ENCODE data around the gene STRBP. TPM values are rescaled to one million over a fixed set of nuclear protein-coding genes. Genes with fewer than 3 reads are reported as not detected.
"Not testable (repeated sequence)": the region's sequence is repeated elsewhere in the genome, so short reads cannot be mapped to it uniquely, and the experiment has no call there.

The STRBP gene
- total RNA-seq, 2 experiments from 2014 or later: 20.4 to 22.6 TPM

DNA sequence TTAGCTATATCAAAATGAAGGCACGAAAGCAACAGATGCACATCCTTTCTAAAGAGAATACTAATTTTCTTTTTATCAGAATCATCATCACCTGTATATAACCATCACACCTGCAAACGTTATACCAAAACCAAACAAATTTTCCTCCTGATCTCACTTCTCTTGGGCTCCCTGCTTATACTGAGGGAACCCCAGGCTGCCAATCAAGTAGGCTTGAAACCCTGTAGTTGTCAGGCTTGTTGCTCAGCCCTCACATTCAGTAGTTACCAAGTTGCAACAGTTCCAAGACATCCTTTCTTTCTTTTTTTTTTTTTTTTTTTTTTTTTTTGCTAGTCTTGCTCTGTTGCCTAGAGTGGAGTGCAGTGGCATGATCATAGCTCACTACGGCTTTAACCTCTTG lies 12.7 kb downstream of the STRBP start:
- no peaks in the 10 kb centered on the region for H3K36me3 Mint-ChIP-seq (ENCODE audit: low read depth)
- H3K27ac Mint-ChIP-seq: no peak overlapping the region
- ChIA-PET POLR2A (no interaction called here), CTCF (interaction anchor here (0.8 to 1.3 kb wide), 4 partner anchors 13 to 94 kb away, joined by 3 read pairs; no protein-coding TSS in a partner anchor)
- DNase-seq: no peak
- no peaks in the 10 kb centered on the region for H3K27me3 Mint-ChIP-seq
- no peaks in the 10 kb centered on the region for H3K9me3 Mint-ChIP-seq
- no peak overlapping the region for H3K4me3 Mint-ChIP-seq
- H3K4me1 Mint-ChIP-seq: peaks cover 5% of the 10 kb centered on the region

DNA sequence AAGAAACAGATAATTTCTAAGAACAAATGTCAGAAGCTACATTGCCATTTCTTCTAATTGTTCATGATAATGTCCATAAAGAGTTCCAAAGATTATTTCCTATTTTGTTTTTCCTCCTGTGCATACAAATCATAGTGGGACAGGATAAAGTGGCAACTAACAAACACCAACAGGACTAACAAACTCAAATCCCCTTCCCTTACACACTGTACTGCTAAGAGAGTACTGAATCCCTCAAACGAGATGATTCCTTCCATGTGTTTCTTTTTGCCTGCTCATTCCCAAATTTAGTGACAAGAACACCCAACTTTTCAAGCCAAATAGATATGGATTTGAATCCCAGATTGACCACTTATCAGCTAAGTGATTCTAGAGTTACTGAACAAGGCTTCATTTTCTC lies 15.2 kb downstream of the STRBP start:
- ChIA-PET POLR2A (no interaction called here), CTCF (interaction anchor here (1.6 to 2.0 kb wide), 2 partner anchors 8 to 96 kb away, joined by 3 to 5 read pairs; no protein-coding TSS in a partner anchor)
- Mint-ChIP-seq H3K9me3 (no peaks in the 10 kb centered on the region), H3K27me3 (no peaks in the 10 kb centered on the region), H3K4me3 (no peak overlapping the region), H3K27ac (no peak overlapping the region), H3K4me1 (peaks cover 5% of the 10 kb centered on the region), H3K36me3 (ENCODE audit: low read depth) (no peaks in the 10 kb centered on the region)
- DNase-seq: no peak

DNA sequence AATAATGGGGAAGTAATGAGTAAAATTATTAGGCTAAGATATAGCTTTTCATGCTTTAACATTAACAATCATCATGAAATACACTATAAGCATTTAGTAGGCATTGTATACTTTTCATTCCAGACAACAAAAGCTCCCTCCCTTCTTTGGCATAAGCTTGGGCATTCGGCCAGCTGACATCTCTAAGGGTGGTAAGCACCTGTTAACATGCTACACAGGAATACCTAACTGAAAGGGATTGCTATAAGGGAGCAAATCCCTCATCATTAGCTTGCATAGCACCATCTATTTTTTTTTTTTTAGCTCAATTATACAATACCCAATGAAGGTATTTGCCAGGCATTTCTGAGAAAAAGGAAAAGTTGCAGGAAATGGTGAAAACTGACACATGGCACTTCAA lies 16.6 kb downstream of the STRBP start:
- no peak overlapping the region for H3K27ac Mint-ChIP-seq
- ChIA-PET POLR2A (no interaction called here), CTCF (interaction anchor here (1.2 to 2.0 kb wide), 3 partner anchors 9 to 98 kb away, joined by 3 to 5 read pairs (median 3); no protein-coding TSS in a partner anchor)
- peaks cover 5% of the 10 kb centered on the region for H3K4me1 Mint-ChIP-seq
- H3K4me3 Mint-ChIP-seq: no peak overlapping the region
- no peaks in the 10 kb centered on the region for H3K27me3 Mint-ChIP-seq
- DNase-seq: no peak
- H3K36me3 Mint-ChIP-seq (ENCODE audit: low read depth): no peaks in the 10 kb centered on the region
- no peaks in the 10 kb centered on the region for H3K9me3 Mint-ChIP-seq

DNA sequence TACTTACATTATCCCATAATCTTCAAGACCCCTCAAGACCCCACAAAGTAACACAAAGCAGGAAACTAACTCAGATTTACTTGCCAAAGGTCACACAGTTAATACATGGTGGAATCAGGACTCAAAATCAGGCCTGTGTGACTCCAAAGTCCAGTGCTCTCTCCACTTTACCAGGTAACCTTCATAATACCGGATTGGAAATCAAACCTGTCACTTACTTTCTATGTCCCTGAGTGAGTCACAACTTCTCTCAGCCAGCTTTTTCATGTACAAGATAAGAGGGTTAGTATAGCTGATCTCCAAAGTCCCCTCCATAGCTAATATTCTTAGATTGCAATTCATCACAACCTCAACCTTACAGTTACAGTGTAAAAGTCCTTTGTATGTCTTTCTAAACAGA lies 17.1 kb downstream of the STRBP start:
- Mint-ChIP-seq H3K9me3 (no peaks in the 10 kb centered on the region), H3K4me3 (no peak overlapping the region), H3K27me3 (no peaks in the 10 kb centered on the region), H3K36me3 (ENCODE audit: low read depth) (no peaks in the 10 kb centered on the region), H3K4me1 (peaks cover 5% of the 10 kb centered on the region), H3K27ac (no peak overlapping the region)
- CTCF ChIA-PET: interaction anchor here (1.2 to 2.0 kb wide), 3 partner anchors 10 to 98 kb away, joined by 3 to 5 read pairs (median 3); no protein-coding TSS in a partner anchor
- POLR2A ChIA-PET: no interaction called here
- no peak for DNase-seq

DNA sequence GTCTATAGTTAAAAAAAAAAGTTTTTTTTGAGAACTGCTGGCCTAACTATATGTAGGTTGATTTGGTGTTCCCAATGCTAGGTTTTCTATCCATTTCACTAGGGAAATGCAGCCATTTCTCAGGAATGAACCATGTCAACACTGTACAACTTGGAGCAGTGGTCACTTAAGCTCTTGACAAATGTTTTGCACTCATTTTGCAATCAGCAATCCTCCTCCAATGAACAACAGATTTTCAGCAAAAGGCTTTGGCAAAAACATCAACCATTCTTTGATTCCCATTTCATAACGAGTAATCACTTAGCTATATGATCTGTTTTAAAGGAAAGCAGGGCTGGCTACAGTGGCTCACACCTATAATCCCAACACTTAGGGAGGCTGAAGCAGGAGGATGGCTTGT lies 17.9 kb downstream of the STRBP start:
- Mint-ChIP-seq H3K27ac (no peak overlapping the region), H3K9me3 (no peaks in the 10 kb centered on the region), H3K36me3 (ENCODE audit: low read depth) (no peaks in the 10 kb centered on the region), H3K27me3 (no peaks in the 10 kb centered on the region), H3K4me1 (peaks cover 5% of the 10 kb centered on the region), H3K4me3 (no peak overlapping the region)
- POLR2A ChIA-PET: no interaction called here
- DNase-seq: no peak
- CTCF ChIA-PET: no interaction called here

DNA sequence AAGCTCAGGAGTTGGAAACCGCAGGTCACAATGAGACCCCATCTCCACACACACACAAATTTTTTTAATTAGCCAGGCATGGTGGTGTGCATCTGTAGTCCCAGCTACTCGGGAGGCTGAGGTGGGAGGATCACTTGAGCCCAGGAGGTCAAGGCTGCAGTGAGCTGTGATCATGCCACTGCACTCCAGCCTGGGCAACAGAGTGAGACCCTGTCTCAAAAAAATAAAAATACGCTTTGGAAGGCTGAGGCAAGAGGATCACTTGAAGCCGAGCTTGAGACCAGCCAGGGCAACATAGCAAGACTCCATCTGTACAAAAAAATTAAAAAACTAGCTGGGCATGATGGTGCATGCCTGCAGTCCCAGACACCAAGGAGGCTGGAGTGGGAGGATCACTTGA lies 19.2 kb downstream of the STRBP start:
- H3K27me3 Mint-ChIP-seq; DNase-seq; H3K27ac Mint-ChIP-seq; H3K4me1 Mint-ChIP-seq; CTCF ChIA-PET; POLR2A ChIA-PET; H3K36me3 Mint-ChIP-seq (ENCODE audit: low read depth); H3K4me3 Mint-ChIP-seq; H3K9me3 Mint-ChIP-seq: not testable (repeated sequence)

DNA sequence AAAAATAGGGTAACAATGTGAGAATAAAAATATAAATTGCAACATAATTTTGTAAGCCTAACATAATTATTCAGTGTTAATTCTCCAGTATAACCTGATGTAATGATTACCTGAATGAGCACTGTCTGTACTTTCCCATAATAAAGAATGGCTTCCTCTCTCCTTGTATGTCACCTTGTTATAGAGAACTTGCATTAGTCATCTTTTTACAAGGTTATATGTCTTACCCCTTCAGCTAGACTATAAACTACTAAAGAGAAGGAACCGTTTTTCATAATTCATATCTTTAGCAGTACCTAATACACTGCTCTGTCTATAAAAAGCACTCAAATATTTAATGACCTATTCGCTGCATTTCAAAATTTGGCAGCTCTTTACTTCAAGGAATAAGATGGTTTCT lies 19.8 kb downstream of the STRBP start:
- CTCF ChIA-PET: no interaction called here
- no peaks in the 10 kb centered on the region for H3K36me3 Mint-ChIP-seq (ENCODE audit: low read depth)
- H3K4me1 Mint-ChIP-seq: peaks cover 5% of the 10 kb centered on the region
- no peaks in the 10 kb centered on the region for H3K27me3 Mint-ChIP-seq
- no peak overlapping the region for H3K27ac Mint-ChIP-seq
- no peaks in the 10 kb centered on the region for H3K9me3 Mint-ChIP-seq
- POLR2A ChIA-PET: no interaction called here
- no peak overlapping the region for H3K4me3 Mint-ChIP-seq
- DNase-seq: no peak

DNA sequence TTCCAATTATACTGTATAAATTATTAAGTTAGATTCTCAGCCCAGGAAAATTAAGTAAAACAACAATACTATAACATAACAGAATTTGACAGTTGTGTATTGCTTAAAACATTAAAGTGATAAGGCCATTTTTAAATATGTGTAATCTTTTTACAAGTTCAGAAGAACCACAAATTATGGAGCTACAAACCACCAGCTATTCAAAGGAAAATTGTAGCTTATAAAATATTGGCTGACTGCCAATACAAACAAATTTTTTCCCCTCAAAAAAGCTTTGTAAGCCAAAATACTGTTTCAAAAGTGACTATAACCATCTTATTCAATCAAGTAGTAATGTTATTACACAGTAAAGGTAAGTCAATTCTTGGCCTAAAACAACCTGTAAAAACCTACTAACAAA lies 21.9 kb downstream of the STRBP start:
- H3K36me3 Mint-ChIP-seq (ENCODE audit: low read depth): peaks cover 5% of the 10 kb centered on the region
- DNase-seq: no peak
- POLR2A ChIA-PET: no interaction called here
- CTCF ChIA-PET: no interaction called here
- H3K27ac Mint-ChIP-seq: no peak overlapping the region
- no peak overlapping the region for H3K4me3 Mint-ChIP-seq
- H3K27me3 Mint-ChIP-seq: no peaks in the 10 kb centered on the region
- peaks cover 2% of the 10 kb centered on the region for H3K4me1 Mint-ChIP-seq
- no peaks in the 10 kb centered on the region for H3K9me3 Mint-ChIP-seq

DNA sequence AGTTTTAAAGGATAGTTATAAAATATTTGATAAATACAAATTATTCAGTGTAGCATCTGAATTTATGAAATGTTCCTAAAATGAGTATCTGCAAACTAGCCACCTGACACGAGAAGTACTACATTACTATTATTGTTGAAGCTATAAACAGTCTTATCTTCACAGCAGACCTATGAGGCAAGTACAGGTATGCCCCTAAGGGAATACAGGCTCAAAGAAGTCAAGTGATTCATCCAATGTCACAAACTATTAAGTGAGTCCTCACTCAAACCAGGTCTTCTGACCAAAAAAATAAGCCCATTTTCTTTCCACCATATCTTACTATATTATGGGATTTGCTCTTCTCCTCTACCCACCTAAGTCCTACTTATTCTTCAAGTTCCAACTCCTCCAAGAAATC lies 28.7 kb downstream of the STRBP start:
- Mint-ChIP-seq H3K36me3 (ENCODE audit: low read depth) (peaks cover 7% of the 10 kb centered on the region), H3K9me3 (no peaks in the 10 kb centered on the region), H3K27me3 (no peaks in the 10 kb centered on the region), H3K4me1 (peaks cover 6% of the 10 kb centered on the region), H3K4me3 (no peak overlapping the region), H3K27ac (no peak overlapping the region)
- DNase-seq: no peak
- POLR2A ChIA-PET: interaction anchor here (0.8 kb wide), 1 partner anchor 15 kb away, joined by 3 read pairs; no protein-coding TSS in a partner anchor
- CTCF ChIA-PET: no interaction called here

DNA sequence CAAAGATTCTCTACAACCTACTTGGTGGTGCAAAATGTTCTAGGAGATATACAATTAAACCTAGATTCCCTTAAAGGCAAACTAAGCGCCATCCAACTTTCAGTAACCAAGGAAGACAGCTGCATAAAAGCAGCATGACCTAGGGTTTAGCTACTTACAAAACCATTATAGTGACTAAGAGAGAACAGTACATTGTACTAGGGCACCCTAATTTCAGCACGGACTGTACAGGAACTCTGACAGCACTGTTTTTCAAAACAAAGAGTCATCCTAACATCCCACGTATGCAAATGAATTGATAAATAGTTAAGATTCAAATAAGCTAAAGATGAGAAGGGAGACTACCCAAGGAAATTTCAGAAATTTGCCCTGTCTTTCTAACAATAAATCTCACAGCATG lies 30.0 kb downstream of the STRBP start:
- Mint-ChIP-seq H3K36me3 (ENCODE audit: low read depth) (peaks cover 7% of the 10 kb centered on the region), H3K27ac (no peak overlapping the region), H3K27me3 (no peaks in the 10 kb centered on the region), H3K4me3 (no peak overlapping the region), H3K4me1 (peaks cover 8% of the 10 kb centered on the region), H3K9me3 (no peaks in the 10 kb centered on the region)
- CTCF ChIA-PET: no interaction called here
- no peak for DNase-seq
- POLR2A ChIA-PET: no interaction called here

DNA sequence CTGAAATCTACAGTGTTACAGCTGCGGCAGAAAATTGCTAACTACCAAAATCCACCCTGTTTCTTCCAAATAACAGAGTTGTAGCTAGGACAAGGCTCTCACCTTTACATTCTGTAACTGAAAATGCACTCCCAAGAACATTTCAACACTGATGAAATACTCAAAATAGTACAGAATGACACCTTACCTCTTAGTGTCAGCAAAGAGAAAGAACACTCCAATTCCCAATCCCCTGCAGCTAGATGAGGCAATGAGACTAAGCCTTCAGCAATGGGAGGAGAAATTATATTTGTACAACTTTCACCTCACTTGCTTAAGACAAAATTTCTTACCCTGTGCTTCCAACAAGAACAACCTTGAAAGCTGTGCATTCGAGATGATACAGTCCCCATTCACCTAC lies 31.2 kb downstream of the STRBP start:
- Mint-ChIP-seq H3K27me3 (no peaks in the 10 kb centered on the region), H3K4me1 (peaks cover 8% of the 10 kb centered on the region), H3K4me3 (no peak overlapping the region), H3K27ac (no peak overlapping the region), H3K36me3 (ENCODE audit: low read depth) (peaks cover 7% of the 10 kb centered on the region), H3K9me3 (no peaks in the 10 kb centered on the region)
- POLR2A ChIA-PET: no interaction called here
- CTCF ChIA-PET: no interaction called here
- DNase-seq: no peak

DNA sequence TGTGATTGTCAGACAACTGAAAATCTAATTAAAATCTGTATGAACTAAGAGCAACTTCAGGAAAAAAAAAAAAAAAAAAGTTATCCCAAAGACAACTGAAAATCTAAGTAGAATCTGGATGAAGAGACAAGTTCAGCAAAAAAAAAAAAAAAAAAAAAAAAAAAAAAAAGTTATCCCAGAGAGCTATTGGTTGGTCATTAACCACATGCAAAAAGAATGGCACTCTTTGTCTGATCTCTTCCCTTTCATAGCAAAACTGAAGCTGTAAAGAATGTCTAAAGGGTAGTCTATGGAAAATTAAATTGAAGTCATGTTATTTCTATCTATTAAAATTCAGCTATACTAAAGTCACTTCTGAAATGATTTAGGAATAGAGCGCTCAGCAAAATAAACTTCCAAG lies 32.9 kb downstream of the STRBP start:
- DNase-seq: no peak
- H3K4me1 Mint-ChIP-seq: peaks cover 8% of the 10 kb centered on the region
- H3K9me3 Mint-ChIP-seq: no peaks in the 10 kb centered on the region
- POLR2A ChIA-PET: no interaction called here
- H3K4me3 Mint-ChIP-seq: no peak overlapping the region
- CTCF ChIA-PET: interaction anchor here (1.2 to 1.9 kb wide), 2 partner anchors 115 to 134 kb away, joined by 3 to 4 read pairs; no protein-coding TSS in a partner anchor
- no peaks in the 10 kb centered on the region for H3K27me3 Mint-ChIP-seq
- H3K27ac Mint-ChIP-seq: no peak overlapping the region
- no peaks in the 10 kb centered on the region for H3K36me3 Mint-ChIP-seq (ENCODE audit: low read depth)

DNA sequence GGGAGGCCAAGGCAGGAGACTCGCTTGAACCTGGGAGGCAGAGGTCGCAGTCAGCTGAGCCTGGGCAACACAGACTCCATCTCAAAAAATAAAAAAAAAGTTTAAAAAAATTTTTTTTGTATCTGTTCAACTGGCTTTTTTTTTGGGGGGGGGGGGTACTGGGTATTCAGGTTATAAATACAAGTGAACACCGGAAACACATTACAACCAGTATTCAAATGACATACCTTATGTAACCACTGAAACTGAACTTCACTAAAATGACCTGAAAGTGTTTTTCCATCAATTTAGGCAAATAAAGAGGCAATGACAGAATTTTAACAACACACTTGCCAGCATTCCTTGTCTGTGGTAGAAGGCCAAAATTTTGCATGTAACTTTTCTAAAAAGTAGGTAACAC lies 33.5 kb downstream of the STRBP start:
- no peak for DNase-seq
- Mint-ChIP-seq H3K4me3 (no peak overlapping the region), H3K4me1 (peaks cover 8% of the 10 kb centered on the region), H3K36me3 (ENCODE audit: low read depth) (no peaks in the 10 kb centered on the region), H3K27ac (no peak overlapping the region), H3K27me3 (no peaks in the 10 kb centered on the region), H3K9me3 (no peaks in the 10 kb centered on the region)
- POLR2A ChIA-PET: no interaction called here
- CTCF ChIA-PET: interaction anchor here (1.2 to 1.9 kb wide), 2 partner anchors 115 to 133 kb away, joined by 3 to 4 read pairs; no protein-coding TSS in a partner anchor

DNA sequence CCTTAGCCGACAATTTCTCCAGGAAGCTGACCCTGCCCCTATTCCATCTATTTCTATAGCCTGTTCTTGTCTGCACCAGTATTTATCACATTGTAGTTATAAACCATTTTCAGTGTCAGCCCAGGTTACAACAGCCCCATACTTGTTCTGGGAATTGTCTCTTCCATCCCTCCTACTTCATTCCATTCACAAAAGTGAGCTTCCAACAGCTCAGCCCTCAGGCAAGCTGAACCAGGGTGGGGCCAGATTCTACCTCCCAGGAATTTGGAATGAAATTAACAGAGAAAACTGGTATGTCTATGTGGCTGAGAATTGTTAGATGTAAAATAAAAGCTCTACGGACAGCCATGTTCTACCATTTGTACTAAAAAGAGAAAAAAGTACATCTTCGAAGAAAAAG lies 36.1 kb downstream of the STRBP start:
- ChIA-PET POLR2A (no interaction called here), CTCF (no interaction called here)
- Mint-ChIP-seq H3K9me3 (no peaks in the 10 kb centered on the region), H3K4me1 (peaks cover 8% of the 10 kb centered on the region), H3K27ac (no peak overlapping the region), H3K36me3 (ENCODE audit: low read depth) (no peaks in the 10 kb centered on the region), H3K27me3 (no peaks in the 10 kb centered on the region), H3K4me3 (no peak overlapping the region)
- DNase-seq: no peak

DNA sequence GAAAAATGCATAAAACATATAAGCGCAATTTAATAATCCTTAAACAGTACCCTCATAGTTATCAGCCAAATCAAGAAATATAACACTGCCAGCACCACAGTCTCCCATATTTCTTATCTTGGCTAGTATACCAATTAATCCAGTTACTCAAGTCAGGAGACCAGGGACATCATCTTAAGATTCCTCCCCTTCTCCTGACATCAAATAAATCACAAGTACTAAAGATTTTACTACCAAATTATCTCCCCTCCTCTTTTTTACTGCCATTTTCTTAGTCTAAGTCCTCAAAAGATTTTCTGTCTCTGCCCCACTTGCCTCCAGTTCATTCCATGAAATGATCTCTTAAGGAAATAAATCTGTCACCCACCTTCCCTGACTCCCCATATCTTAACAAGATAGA lies 37.0 kb downstream of the STRBP start:
- ChIA-PET CTCF (no interaction called here), POLR2A (no interaction called here)
- DNase-seq: no peak
- H3K4me1 Mint-ChIP-seq: peaks cover 12% of the 10 kb centered on the region
- H3K36me3 Mint-ChIP-seq (ENCODE audit: low read depth): no peaks in the 10 kb centered on the region
- H3K9me3 Mint-ChIP-seq: no peaks in the 10 kb centered on the region
- no peak overlapping the region for H3K4me3 Mint-ChIP-seq
- no peak overlapping the region for H3K27ac Mint-ChIP-seq
- no peaks in the 10 kb centered on the region for H3K27me3 Mint-ChIP-seq

Data from activated CD4-positive, alpha-beta memory T cell treated with anti-CD3 and anti-CD28 coated beads, Interleukin-2, amount 10 ng/mL, durations not matched to agents 7 days and 5 days (primary cell).